Endothelial cell of umbilical vein (primary cell): Measurements from ENCODE around the gene C17orf107. TPM values are rescaled to one million over a fixed set of nuclear protein-coding genes. Genes with fewer than 3 reads are reported as not detected.

Experiments
- BruUV-seq: library from RNA; stranded (reverse); fragments of 400-500 nt; replicated peaks from 2 replicates; lab custom pipeline; 2021; lab: Mats Ljungman, UMichigan
- CTCF ChIA-PET: fragments of 300-600, 350-600 bp; sonication (Branson Sonifier 250); formaldehyde crosslinking; loops from one replicate; lab custom pipeline; 2021; ENCODE audit warnings: antibody characterized with exemption, inconsistent platforms; lab: Charles Lee
- POLR2A ChIA-PET: fragments of 300-600, 350-600 bp; sonication (Branson Sonifier 250); formaldehyde crosslinking; loops from one replicate; lab custom pipeline; 2021; ENCODE audit warnings: antibody characterized with exemption, inconsistent platforms; lab: Charles Lee
- DNase-seq: peaks from one replicate; pipeline ENCODE4 v3.0.0-alpha.2; 2011; ENCODE audit warnings: low read depth, low spot score
- FAIRE-seq: peaks from 2 replicates; lab custom pipeline; 2011; peaks lifted over from hg19 to GRCh38; lab: Jason Lieb, UNC
- H2AFZ ChIP-seq: 2 replicates; pipeline ENCODE4 v1.6.0; 2012; ENCODE audit warnings: low read depth, low read length, control low read depth, inconsistent platforms
- H3K27ac ChIP-seq: 2 replicates; pipeline ENCODE4 v1.5.1; 2011; ENCODE audit warnings: low read depth, mild to moderate bottlenecking, control low read depth, low read length, moderate library complexity; ENCODE audit not compliant: insufficient read depth
- H3K27me3 ChIP-seq, 2 experiments: 2 replicates each; pipeline versions ENCODE4 v1.6.0 to v1.6.1; 2011; ENCODE audit warnings: low read length in 2 of 2, mixed read lengths in 1 of 2; ENCODE audit not compliant: control insufficient read depth in 2 of 2, insufficient read depth in 2 of 2
- H3K36me3 ChIP-seq, 2 experiments: 2 replicates in 1 of 2; 3 replicates in 1 of 2; pipeline ENCODE4 v1.5.1; 2011; ENCODE audit warnings: low read length in 2 of 2, mild to moderate bottlenecking in 1 of 2, moderate library complexity in 1 of 2; ENCODE audit not compliant: control insufficient read depth in 2 of 2, insufficient read depth in 2 of 2; ENCODE audit errors: extremely low read depth in 1 of 2
- H3K4me1 ChIP-seq: 3 replicates; pipeline ENCODE4 v1.5.1; 2011; ENCODE audit warnings: mild to moderate bottlenecking, low read length; ENCODE audit not compliant: control insufficient read depth, insufficient read depth; ENCODE audit errors: extremely low read depth
- H3K4me2 ChIP-seq: 2 replicates; pipeline ENCODE4 v1.6.1; 2011; ENCODE audit warnings: low read length, control low read depth, mixed read lengths; ENCODE audit not compliant: insufficient read depth
- H3K4me3 ChIP-seq, 3 experiments: fragments of 200-600 bp in 1 of 3; sonication (generic), shearing (Covaris generic) in 1 of 3; replicated peaks in 1 of 3; 2 replicates each; pipeline ENCODE4 v1.5.1; 2011 to 2016; ENCODE audit warnings: control low read depth in 3 of 3, low read length in 3 of 3, mild to moderate bottlenecking in 2 of 3, inconsistent platforms in 1 of 3, low read depth in 1 of 3, moderate library complexity in 1 of 3; ENCODE audit not compliant: insufficient read depth in 1 of 3
- H3K79me2 ChIP-seq: 2 replicates; pipeline ENCODE4 v1.6.0; 2012; ENCODE audit warnings: low read length, inconsistent platforms; ENCODE audit not compliant: control insufficient read depth, insufficient read depth
- H3K9ac ChIP-seq: replicated peaks from 2 replicates; pipeline ENCODE3; 2011; ENCODE audit warnings: low read length, control low read depth; ENCODE audit not compliant: insufficient read depth; ENCODE audit errors: extremely low read depth
- H3K9me1 ChIP-seq: replicated peaks from 3 replicates; pipeline ENCODE4 v1.6.0; 2011; ENCODE audit warnings: mild to moderate bottlenecking, low read length; ENCODE audit not compliant: control insufficient read depth, insufficient read depth; ENCODE audit errors: extremely low read depth
- H3K9me3 ChIP-seq: replicated peaks from 2 replicates; pipeline ENCODE4 v1.5.1; 2012; ENCODE audit warnings: low read length, inconsistent platforms; ENCODE audit not compliant: control insufficient read depth, insufficient read depth
- H4K20me1 ChIP-seq: replicated peaks from 2 replicates; pipeline ENCODE3; 2011; ENCODE audit warnings: mild to moderate bottlenecking, low read length; ENCODE audit not compliant: control insufficient read depth, insufficient read depth; ENCODE audit errors: extremely low read depth
- EZH2 ChIP-seq: IDR thresholded peaks from 2 replicates; pipeline ENCODE4 v1.6.1; 2012; ENCODE audit warnings: borderline replicate concordance, low read depth, mild to moderate bottlenecking, moderate library complexity, low read length, inconsistent platforms; ENCODE audit not compliant: severe bottlenecking
- FOS ChIP-seq: IDR thresholded peaks from 2 replicates; pipeline ENCODE4 v1.6.1; 2011; ENCODE audit warnings: mild to moderate bottlenecking, low read length, moderate library complexity, borderline replicate concordance; ENCODE audit not compliant: insufficient read depth
- GATA2 ChIP-seq: IDR thresholded peaks from 2 replicates; pipeline ENCODE4 v1.7.0; 2011; ENCODE audit warnings: low read depth, mild to moderate bottlenecking, moderate library complexity, mixed read lengths, low read length; ENCODE audit not compliant: insufficient read length, insufficient read depth
- JUN ChIP-seq: IDR thresholded peaks from 2 replicates; pipeline ENCODE4 v1.6.1; 2011; ENCODE audit warnings: borderline replicate concordance, low read depth; ENCODE audit not compliant: insufficient read length, insufficient read depth
- MYC ChIP-seq: IDR thresholded peaks from one replicate; pipeline ENCODE4 v1.6.1; 2011; ENCODE audit warnings: mild to moderate bottlenecking, low read depth, low read length
- POLR2A ChIP-seq: IDR thresholded peaks from 2 replicates; pipeline ENCODE4 v1.6.1; 2012; ENCODE audit warnings: low read depth, mild to moderate bottlenecking, control low read depth, low read length
- POLR2AphosphoS5 ChIP-seq: IDR thresholded peaks from 2 replicates; pipeline ENCODE4 v1.6.1; 2012; ENCODE audit warnings: low read depth, mild to moderate bottlenecking, control low read depth, low read length, moderate library complexity; ENCODE audit not compliant: insufficient read depth
- dilution Hi-C: fragments of 300-500 bp; cut with MboI; formaldehyde crosslinking; loops from one replicate; pipeline ENCODE4 v1.15.0; 2019; ENCODE audit warnings: low sequenced_read_pairs; ENCODE audit not compliant: extremely low pct_ligation_motif_present
- intact Hi-C: fragments of 100-400 bp; cut with micrococcal nuclease; formaldehyde crosslinking; loops from one replicate; pipeline ENCODE4 v1.10.0; 2022
- polyA plus RNA-seq, 4 experiments: library from polyadenylated mRNA; depleted of rRNA in 3 of 4; stranded (reverse) in 3 of 4; unstranded in 1 of 4; fragments of >200 nt; gene quantifications; 2 replicates each; pipeline versions ENCODE4 v1.2.1 to v1.2.3, GENCODE V29; 2011 to 2012; ENCODE audit warnings: missing spikeins in 1 of 4
- total RNA-seq: library from RNA; stranded (reverse); gene quantifications from 2 replicates; pipeline ENCODE4 v1.2.3, GENCODE V29; 2021
- TF ChIP-seq, protein P1 (sequence below): IDR thresholded peaks from 2 replicates; pipeline ENCODE4 v1.6.1; 2011; ENCODE audit not compliant: insufficient read depth, insufficient read length
- TF ChIP-seq, protein P2 (sequence below), 2 donors: IDR thresholded peaks; 1 replicate in 1 of 2; 2 replicates in 1 of 2; pipeline ENCODE4 v1.5.1; 2011; ENCODE audit warnings: low read length in 2 of 2, mild to moderate bottlenecking in 2 of 2, moderate library complexity in 2 of 2, control low read depth in 1 of 2, inconsistent platforms in 1 of 2, low read depth in 1 of 2; ENCODE audit not compliant: insufficient read depth in 1 of 2; ENCODE audit errors: extremely low read depth in 1 of 2

Gene C17orf107
- total and polyA plus RNA-seq, 2 donors (not counting 3 experiments of a cell fraction or from before 2014, with no cell fraction given) = 0.68 to 1.0 TPM

DNA sequence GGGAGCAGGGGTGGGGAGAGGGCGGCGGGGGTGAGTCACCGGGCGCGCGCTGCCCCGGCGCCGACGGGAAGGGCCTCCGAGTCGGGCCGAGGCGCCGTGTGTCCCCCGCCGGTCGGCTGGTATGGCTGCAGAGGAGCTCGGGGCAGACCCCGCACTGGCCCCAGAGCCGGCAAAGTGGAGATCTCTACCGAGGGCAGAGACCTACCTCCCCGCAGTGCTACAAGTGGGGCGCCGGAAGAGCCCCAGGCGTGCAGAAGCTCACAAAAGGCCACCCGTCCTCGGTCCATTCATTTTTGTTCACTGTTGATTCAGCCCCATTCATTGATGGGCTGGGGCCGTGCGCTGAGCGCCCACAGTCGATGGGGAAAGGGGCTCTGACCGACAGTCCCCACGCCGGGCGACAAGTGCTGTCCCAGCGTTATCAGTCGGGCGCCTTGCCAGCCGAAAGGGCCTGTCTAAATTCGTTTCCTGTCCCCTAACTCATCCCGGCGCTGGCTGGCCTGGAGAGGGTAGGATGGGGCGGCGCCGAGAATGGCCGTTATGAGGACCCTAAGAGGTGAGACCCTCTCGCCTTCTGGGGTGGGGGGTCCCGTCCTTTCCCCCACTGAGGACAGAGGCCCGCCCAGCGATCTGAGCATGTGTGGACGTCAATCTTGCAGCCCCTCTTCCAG is 50.9 kb downstream of the C17orf107 start:
- TSS peak; percentile 49 for BruUV-seq
- intact Hi-C loops (no loop called here), dilution Hi-C loops (no loop called here)
- Histone ChIP-seq H3K9ac (peak overlapping the region; percentile 64), H3K4me1 (peaks cover 38% of the 10 kb centered on the region), H2AFZ (peak overlapping the region; percentile 39), H3K4me2 (peak overlapping the region; percentile 66), H3K27me3 (no peaks in the 10 kb centered on the region), H3K9me1 (no peaks in the 10 kb centered on the region), H3K27ac (peak overlapping the region; percentile 84), H4K20me1 (no peaks in the 10 kb centered on the region), H3K9me3 (no peaks in the 10 kb centered on the region), H3K36me3 (peaks cover 7 to 8% of the 10 kb centered on the region in 2 experiments), H3K4me3 (peak overlapping the region in 2 of 3 experiments; percentile 43 to 99), H3K79me2 (peaks cover 31% of the 10 kb centered on the region)
- FAIRE-seq (peak; percentile 64), DNase-seq (peak; percentile 38)
- ChIA-PET POLR2A (interaction anchor here (1.6 to 3.1 kb wide), 2 partner anchors 10 to 17 kb away, joined by 4 to 15 read pairs; partner anchors contain the start of genes RNF167 and SPAG7), CTCF (interaction anchor here (1.5 kb wide), 1 partner anchor 17 kb away, joined by 5 read pairs; the partner anchor contains the start of gene SPAG7)
- no peak for TF ChIP-seq JUN
- no peak for TF ChIP-seq POLR2AphosphoS5
- peak; percentile 19 for TF ChIP-seq FOS

DNA sequence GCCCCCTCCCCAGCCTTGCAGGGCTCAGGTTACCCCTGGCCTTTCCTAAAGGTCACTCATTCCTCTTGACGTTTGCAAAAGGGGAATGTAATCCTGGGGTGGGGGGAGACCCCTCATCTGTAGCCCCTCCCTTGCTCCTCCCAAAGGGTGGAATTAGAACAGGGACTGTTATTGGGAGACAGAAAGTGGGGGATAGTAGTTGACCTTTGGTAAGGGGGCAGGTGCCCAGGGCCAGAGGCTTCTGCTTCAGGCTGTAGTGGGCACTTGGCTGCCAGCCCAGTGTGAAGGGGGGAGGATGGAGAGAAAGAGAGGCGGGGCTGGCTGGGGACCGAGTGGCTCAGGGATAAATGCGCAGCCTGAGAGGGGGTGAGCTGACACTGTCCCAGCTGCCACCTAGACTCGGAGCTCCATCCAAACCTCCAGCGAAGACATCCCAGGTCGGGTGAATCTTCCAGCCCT is 51.4 kb downstream of the C17orf107 start, which contains the start of gene ENO3:
Gene ENO3, plus strand, starts transcription at position 374 of the 459 bp plus-strand sequence. CDS start 711 bp downstream, outside the sequence.
- intact Hi-C loops (no loop called here), dilution Hi-C loops (no loop called here)
- peak within 1 kb of the TSS; percentile 84 for H3K27ac ChIP-seq
- DNase-seq (no peak), FAIRE-seq (no peak)
- peaks cover 26% of the 10 kb centered on the region for H3K79me2 ChIP-seq
- peak within 1 kb of the TSS; percentile 64 for H3K9ac ChIP-seq
- peaks cover 5 to 7% of the 10 kb centered on the region in 2 experiments for H3K36me3 ChIP-seq
- H2AFZ ChIP-seq = peak within 1 kb of the TSS; percentile 39
- BruUV-seq = no TSS peak
- ChIA-PET POLR2A (interaction anchor here (1.6 to 3.1 kb wide), 2 partner anchors 10 to 16 kb away, joined by 4 to 15 read pairs; partner anchors contain the start of genes RNF167 and SPAG7), CTCF (interaction anchor here (1.2 to 1.7 kb wide), 2 partner anchors 16 to 42 kb away, joined by 7 to 9 read pairs; partner anchors contain the start of gene SPAG7)
- TF ChIP-seq, protein P1, sequence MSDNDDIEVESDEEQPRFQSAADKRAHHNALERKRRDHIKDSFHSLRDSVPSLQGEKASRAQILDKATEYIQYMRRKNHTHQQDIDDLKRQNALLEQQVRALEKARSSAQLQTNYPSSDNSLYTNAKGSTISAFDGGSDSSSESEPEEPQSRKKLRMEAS = no peak
- no peak for TF ChIP-seq GATA2
- TF ChIP-seq MYC = no peak
- no peak for TF ChIP-seq JUN
- no peak for TF ChIP-seq POLR2AphosphoS5
- TF ChIP-seq, protein P2, sequence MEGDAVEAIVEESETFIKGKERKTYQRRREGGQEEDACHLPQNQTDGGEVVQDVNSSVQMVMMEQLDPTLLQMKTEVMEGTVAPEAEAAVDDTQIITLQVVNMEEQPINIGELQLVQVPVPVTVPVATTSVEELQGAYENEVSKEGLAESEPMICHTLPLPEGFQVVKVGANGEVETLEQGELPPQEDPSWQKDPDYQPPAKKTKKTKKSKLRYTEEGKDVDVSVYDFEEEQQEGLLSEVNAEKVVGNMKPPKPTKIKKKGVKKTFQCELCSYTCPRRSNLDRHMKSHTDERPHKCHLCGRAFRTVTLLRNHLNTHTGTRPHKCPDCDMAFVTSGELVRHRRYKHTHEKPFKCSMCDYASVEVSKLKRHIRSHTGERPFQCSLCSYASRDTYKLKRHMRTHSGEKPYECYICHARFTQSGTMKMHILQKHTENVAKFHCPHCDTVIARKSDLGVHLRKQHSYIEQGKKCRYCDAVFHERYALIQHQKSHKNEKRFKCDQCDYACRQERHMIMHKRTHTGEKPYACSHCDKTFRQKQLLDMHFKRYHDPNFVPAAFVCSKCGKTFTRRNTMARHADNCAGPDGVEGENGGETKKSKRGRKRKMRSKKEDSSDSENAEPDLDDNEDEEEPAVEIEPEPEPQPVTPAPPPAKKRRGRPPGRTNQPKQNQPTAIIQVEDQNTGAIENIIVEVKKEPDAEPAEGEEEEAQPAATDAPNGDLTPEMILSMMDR (IDR thresholded peaks at IDR 0.05; ENCODE audit: extremely low read depth in 1 of 2, insufficient read depth in 1 of 2, low read depth in 1 of 2, low read length in 2 of 2) = no peak
- no peak for TF ChIP-seq FOS
- TF ChIP-seq POLR2A = no peak
- no peak for TF ChIP-seq EZH2
- H3K4me1 ChIP-seq = peaks cover 33% of the 10 kb centered on the region
- H3K4me2 ChIP-seq = peak within 1 kb of the TSS; percentile 66
- no peaks in the 10 kb centered on the region for H4K20me1 ChIP-seq
- no peaks in the 10 kb centered on the region for H3K9me3 ChIP-seq
- peak within 1 kb of the TSS in 2 of 3 experiments; percentile 43 to 99 for H3K4me3 ChIP-seq
- H3K9me1 ChIP-seq = no peaks in the 10 kb centered on the region
- no peaks in the 10 kb centered on the region for H3K27me3 ChIP-seq
